GM12874 (cell line): ENCODE measurements around the gene RBMS2.

Experiments used
- TF ChIP-seq, protein P1 (sequence below): IDR thresholded peaks from 2 replicates; pipeline ENCODE4 v1.5.1; 2011; ENCODE audit warnings: low read depth, mild to moderate bottlenecking, control low read depth, low read length, moderate library complexity; ENCODE audit not compliant: insufficient read depth

RBMS2 gene

DNA sequence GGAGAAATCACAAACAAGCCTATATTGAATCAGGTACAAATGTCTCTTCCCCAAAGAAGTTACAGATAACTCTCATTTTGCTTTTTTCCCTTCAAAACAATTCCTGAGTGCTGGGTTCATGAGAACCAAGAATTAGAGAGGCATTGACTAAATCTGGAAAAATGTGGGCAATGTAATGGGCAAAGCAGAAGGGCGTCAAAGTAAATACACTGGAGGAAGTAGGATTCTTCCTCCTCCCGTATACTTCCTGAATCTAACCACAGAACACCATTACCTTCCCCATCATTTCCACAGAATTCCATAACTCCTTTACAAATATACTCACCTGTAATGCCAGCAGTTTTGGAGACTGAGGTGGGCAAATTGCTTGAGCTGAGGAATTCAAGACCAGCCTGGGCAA lies 3.0 kb upstream of the RBMS2 start:
- TF ChIP-seq, protein P1, sequence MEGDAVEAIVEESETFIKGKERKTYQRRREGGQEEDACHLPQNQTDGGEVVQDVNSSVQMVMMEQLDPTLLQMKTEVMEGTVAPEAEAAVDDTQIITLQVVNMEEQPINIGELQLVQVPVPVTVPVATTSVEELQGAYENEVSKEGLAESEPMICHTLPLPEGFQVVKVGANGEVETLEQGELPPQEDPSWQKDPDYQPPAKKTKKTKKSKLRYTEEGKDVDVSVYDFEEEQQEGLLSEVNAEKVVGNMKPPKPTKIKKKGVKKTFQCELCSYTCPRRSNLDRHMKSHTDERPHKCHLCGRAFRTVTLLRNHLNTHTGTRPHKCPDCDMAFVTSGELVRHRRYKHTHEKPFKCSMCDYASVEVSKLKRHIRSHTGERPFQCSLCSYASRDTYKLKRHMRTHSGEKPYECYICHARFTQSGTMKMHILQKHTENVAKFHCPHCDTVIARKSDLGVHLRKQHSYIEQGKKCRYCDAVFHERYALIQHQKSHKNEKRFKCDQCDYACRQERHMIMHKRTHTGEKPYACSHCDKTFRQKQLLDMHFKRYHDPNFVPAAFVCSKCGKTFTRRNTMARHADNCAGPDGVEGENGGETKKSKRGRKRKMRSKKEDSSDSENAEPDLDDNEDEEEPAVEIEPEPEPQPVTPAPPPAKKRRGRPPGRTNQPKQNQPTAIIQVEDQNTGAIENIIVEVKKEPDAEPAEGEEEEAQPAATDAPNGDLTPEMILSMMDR: no peak

DNA sequence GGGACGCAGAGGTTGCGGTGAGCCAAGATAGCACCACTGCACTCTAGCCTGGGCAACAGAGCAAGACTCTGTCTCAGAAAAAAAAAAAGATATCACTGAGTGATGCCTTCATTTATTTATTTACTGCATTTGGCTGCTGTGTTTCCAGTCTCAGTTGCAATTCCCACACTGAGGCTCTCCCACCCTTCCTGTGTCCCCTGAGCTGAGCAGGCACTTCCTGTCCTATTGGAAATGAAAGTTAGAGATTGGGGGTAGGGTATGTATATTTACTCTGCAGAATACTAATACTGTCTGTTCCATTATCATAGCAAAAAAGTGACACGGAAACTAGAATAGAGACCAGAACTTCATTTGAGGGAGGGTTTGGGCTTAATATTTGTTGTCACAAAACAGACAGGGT lies 1.6 kb upstream of the RBMS2 start:
- TF ChIP-seq, protein P1: no peak

DNA sequence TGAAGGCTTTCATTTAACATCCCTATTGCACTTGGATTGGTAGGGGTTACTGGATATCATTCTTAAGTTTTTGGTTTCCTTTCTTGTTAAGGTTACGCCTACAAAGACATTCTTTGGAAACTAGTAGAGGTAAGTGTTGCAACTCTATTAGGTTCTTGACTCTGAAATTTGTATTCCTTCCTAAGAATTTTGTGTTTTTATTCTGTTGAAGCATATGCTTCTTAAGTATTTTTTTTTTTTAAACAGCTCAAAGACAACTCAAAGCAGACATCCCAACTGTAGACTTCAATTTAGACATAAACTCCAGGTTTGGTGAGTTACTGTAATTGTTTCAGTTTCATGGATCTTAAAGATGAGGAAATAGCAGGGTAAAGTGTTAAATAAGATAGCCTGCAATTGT lies 1.1 kb upstream of the RBMS2 start:
- TF ChIP-seq, protein P1: no peak

DNA sequence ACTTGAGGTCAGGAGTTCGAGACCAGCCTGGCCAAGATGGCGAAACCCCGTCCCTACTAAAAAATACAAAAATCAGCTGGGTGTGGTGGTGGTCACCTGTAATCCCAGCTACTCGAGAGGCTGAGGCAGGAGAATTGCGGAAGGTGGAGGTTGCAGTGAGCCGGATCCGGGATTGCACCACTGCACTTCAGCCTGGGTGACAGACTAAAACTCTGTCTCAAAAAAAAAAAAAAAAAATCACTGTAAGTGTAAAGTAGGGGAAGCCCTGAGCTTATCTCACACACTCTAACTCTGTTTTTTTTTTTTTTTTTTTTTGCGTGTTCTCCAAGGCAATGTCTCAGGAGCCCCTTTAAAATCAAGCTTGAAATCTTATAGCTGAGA lies 421 bp upstream of the RBMS2 start:
- TF ChIP-seq, protein P1: no peak

DNA sequence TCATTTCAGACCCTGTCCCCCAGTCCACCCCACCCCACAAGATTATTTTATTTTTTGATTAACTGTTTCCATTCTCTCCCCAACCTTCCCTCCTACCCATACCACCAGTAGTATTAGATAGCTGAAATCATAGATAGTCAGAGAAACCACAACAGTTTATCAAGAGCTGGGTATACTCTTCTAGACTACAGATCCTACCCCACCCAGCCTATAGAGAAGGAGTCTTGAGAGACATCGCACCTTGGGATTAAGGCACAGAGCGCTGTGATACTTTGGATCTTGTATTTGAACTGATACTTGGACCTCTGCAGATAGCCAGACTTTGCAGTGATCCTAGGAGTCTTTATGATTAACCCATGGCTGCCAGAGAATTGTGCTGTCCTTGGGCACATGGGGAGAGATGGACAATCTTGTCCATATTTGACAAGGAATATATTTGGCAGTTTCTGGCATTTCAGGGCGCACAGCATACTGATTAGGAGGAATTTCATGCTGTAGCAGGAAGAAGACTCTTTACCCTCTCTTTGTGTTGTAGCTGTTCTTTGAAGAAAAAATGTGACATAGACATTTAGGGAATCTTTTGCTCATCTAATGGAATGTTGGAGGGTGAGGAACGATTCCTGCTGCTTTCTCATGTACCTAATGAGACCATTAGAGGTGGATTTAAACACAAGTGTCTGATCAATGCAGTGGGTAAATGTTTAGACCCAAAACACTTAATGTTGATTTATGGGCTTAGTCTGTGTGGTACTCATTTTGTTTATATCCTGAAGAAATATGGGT lies 982 bp downstream of the RBMS2 start:
- TF ChIP-seq, protein P1: no peak

DNA sequence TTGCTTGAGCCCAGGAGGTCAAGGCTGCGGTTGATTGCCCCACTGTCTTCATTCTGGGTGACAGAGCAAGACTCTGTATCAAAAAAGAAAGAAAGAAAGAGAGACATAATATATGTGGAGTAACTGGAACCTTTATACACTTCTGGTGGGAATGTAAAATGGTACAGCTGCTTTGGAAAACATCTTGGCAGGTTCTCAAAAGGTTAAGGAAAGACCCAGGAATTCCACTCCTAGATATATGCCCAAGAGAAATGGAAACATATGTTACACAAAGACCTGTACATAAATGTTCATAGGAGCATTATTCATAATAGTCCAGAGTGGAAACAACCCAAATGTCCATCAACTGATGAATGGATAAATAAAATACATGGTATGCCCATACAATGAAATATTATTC lies 7.2 kb downstream of the RBMS2 start:
- TF ChIP-seq, protein P1: no peak

DNA sequence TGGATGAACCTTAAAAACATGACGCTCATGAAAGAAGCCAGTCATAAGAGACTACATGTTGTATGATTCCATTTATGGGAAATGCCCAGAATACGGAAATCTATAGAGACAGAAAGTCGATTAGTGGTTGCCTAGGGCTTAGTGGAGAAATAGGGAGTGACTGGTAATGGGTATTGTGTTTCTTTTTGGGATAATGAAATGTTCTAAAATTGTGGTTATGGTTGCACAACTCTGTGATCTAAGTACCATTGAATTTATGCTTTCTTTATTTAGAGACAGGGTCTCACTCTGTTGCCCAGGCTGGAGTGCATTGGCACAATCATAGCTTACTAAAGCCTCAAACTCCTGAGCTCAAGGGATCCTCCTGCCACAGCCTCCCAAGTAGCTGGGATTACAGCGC lies 8.0 kb downstream of the RBMS2 start:
- TF ChIP-seq, protein P1: no peak
